ENCODE measurements around the gene LRBA.
A peak's percentile ranks its signal among the peaks of the same experiment; 100 is the strongest.
"Not testable (repeated sequence)": the region's sequence is repeated elsewhere in the genome, so short reads cannot be mapped to it uniquely, and the experiment has no call there.

The LRBA gene

GRCh38 chr4:150415213-150415612 lies 599.9 kb downstream of the LRBA start:
- peak; percentile 6 for DNase-seq (ENCODE audit: low spot score)

GRCh38 chr4:150411520-150411919 lies 603.6 kb downstream of the LRBA start:
- no peak for DNase-seq (ENCODE audit: low spot score)

GRCh38 chr4:150402871-150403272 lies 612.2 kb downstream of the LRBA start:
- DNase-seq (ENCODE audit: low spot score) = peak; percentile 8

DNA sequence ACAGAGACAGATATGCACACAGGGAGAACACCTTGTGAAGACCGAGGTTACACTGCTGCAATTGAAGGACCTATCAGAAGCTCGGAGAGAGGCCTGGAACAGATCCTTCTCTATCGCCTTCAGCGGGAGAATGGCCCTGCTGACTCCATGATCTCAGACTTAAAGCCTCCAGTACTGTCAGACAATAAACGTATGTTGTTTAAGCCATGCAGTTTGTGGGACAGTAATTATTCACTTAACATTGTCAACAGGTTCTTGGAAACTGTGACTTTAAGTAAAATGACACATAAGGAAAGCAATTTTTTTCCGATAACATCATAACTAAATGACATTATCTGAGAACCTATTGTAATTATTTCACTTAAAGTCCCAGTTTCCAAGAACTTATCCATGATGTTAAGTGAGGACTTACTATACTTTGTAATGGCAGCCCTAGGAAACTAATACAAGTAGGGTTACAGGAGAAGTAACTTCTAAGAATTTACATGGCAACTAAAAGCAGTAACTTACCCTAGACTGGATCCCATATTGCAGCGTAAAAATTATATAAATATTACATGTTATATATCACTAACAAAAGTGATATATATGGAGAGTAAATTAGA lies 613.9 kb downstream of the LRBA start:
- DNase-seq (ENCODE audit: low spot score) = no peak

- DNase-seq (ENCODE audit: low spot score) = no peak
These were observed 619.2 kb downstream of the LRBA start for GRCh38 chr4:150395872-150396271.

DNA sequence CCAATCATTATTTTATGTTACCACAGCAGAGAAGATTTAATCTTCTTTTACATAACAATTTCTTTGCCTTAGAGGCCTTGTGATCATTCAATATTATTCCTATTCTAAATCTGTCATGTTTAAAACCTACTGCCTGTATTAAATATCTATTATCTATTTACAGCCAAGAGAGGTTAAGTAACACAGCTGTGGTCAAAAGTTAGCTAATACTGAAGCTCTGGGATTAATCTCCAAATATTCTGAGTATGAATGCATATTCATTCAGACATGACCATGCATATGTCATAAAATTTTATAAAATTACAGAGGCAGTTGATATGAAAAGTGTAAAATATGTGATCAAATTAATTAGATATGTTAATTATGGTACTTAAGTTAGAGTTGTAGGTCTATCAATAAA lies 621.0 kb downstream of the LRBA start:
- no peak for DNase-seq (ENCODE audit: low spot score)

- no peak for DNase-seq (ENCODE audit: low spot score)
These were observed 624.0 kb downstream of the LRBA start for GRCh38 chr4:150391052-150391451.

GRCh38 chr4:150390531-150390910 lies 624.6 kb downstream of the LRBA start:
- DNase-seq (ENCODE audit: low spot score) = no peak

- no peak for DNase-seq (ENCODE audit: low spot score)
These were observed 625.1 kb downstream of the LRBA start for GRCh38 chr4:150389896-150390530.

DNA sequence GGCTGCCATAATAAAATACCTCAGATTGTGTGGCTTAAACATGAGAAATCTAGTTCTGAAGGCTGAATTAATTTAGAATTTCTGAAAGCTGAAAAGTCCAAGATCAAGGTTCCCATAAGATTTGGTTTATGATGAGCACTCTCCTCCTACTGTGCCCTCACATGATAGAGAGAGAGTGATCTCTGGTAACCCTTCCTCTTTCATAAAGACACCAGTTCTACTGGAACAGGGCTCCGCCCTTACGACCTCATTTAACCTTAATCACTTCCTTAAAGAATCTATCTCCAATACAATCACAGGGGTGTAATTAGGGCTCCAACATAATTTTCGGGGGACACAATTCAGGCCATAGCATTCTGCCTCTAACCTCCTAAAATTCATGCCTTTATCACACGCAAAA lies 627.1 kb downstream of the LRBA start:
- DNase-seq (ENCODE audit: low spot score) = no peak

DNA sequence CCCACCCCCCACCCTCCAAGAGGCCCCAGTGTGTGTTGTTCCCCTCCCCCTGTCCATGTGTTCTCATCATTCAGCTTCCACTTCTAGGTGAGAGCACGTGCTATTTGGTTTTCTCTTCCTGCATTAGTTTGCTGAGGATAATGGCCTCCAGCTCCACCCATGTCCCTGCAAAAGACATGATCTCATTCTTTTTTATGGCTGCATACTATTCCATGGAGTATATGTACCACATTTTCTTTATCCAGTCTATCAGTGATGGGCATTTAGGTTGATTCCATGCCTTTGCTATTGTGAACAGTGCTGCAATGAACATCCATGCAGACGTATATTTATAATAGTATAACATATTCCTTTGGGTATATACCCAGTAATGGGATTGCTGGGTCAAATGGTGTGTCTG lies 628.7 kb downstream of the LRBA start:
- not testable (repeated sequence) for DNase-seq (ENCODE audit: low spot score)

GRCh38 chr4:150385606-150386005 lies 629.5 kb downstream of the LRBA start:
- peak; percentile 51 for DNase-seq (ENCODE audit: low spot score)

DNA sequence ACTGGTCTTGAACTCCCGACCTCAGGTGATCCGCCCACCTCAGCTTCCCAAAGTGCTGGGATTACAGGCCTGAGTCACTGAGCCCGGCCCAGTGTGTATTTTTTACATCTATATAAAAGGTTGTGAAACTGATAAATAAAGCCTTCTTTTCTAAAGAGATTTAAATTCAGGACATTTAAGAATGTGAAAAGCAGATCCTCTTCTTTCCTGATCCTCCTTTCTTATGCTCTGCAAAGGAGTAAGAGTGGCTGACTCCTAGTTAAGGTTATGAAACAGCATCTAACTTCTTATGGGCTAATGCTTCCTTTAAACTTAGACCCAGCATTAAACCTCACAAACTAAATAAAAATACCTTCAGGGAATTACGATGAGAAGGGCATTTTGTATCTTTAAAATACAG lies 630.8 kb downstream of the LRBA start:
- no peak for DNase-seq (ENCODE audit: low spot score)

DNA sequence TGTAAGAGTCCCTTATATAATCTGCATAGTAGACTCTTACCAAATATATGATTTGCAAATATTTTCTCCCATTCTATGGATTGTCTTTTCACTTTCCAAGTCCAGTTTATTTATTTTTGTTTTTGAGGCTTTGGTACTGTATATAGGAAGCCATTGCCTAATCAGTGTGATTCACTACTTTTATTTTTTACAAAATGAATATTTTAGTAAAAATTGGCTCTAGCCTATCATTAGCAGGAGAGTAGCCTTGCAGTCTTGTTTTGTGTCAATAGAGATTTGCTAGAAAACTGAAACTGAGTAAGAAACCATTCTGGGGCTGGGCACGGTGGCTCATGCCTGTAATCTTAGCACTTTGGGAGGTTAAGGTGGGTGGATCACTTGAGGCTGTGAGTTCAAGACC lies 633.1 kb downstream of the LRBA start:
- no peak for DNase-seq (ENCODE audit: low spot score)

DNA sequence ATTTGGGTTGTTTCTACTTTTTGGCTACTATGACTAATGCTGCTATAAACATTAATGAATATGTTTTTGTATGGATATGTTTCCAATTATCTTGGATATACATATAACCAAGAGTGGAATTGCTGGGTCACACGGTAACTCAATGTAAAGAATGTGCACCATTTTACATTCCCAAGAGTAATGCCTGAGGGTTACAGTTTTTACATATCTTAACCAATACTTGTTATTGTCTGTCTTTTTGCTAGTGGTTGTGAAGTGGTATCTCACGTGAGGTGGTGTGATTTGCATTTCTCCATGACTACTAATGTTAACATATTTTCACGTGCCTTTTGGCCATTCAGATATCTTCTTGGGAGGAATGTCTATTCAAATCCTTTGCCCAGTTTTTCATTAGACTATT lies 633.5 kb downstream of the LRBA start:
- DNase-seq (ENCODE audit: low spot score) = no peak

GRCh38 chr4:150381036-150381435 lies 634.0 kb downstream of the LRBA start:
- DNase-seq (ENCODE audit: low spot score) = no peak

DNA sequence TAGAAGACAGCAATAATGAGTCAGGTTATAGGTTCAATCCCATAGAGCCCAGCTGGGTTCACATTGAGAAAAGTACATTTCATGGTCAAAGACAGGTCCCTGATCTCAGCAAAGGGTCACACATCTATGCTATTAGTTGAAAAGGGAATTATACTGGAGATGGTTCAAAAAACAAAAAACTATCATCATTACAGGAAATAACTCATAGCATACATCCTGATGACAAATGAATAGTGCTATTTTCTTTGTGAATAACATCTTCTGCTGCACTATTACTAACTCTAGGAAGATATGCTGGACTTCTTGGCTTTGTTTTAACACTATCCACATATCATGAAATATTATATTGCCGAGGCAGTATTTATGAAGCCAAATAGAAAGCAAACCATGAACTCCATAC lies 635.6 kb downstream of the LRBA start:
- DNase-seq (ENCODE audit: low spot score) = no peak

GRCh38 chr4:150375025-150375424 lies 640.1 kb downstream of the LRBA start:
- DNase-seq (ENCODE audit: low spot score) = no peak

DNA sequence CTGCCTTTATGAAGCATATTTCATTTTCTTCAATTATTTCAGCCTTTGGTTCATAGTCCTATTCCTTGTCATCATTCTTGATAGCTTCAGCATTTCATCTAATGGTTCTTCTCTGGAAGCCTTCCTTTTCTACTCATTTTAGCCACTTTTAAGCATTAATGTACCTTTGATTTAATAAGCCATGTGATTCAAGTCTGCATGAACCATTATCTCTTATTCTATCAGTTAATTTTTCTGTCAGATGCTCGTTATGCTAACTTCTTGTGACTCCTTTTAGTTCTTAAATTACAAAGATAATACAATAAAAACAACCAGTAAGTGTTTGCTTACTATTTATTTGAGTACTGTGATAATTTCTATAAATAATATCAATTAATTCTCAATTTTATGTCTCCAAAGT lies 643.2 kb downstream of the LRBA start:
- DNase-seq (ENCODE audit: low spot score) = no peak

GRCh38 chr4:150369434-150370380 lies 645.4 kb downstream of the LRBA start:
- no peak for DNase-seq (ENCODE audit: low spot score)

DNA sequence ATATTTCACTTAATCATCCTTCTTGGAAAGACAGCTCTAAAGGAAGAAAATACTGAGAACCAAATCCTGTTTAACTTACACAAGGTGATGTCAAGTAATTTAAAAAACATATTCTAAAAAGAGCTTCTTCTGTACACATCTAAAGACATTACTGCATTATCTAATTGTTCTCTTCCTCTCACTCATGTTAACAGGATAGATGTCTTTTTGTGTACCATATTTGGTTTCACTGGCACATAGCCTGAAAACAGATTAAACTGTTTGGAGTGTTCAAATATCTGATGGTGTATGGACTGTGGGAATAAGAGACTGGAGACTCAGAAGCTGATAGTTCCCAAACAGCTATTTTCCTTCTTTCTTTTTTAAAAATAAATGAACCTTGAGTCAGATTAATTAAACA lies 646.4 kb downstream of the LRBA start:
- no peak for DNase-seq (ENCODE audit: low spot score)

- no peak for DNase-seq (ENCODE audit: low spot score)
These were observed 647.8 kb downstream of the LRBA start for GRCh38 chr4:150367326-150367725.

DNA sequence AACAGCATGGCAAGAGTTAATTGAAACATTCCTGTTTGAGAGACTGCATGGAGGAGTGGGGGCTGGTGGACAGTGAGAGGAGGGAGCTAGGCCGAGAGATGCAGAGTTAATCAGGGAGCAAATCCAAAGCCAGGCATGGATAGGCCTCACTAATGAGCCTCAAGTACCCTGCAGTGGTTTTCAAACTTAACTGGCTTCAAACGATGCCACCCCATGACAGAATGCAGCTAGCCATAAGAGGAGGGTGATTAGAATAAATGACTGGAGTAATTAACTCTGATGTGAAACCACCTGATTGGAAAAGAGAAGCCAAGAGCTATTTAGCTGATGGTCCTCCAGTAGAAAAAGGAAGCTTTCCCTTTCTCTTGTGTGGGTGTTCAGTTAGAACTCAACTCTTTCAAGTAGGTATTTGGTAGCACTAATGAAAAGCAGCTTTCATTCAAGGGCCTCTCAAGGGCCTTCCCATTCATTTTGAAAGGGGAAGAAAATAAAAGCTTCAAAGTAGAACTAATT lies 648.5 kb downstream of the LRBA start:
- DNase-seq (ENCODE audit: low spot score) = no peak
